HG02938 (cell line): ENCODE data around the gene IKBKG.
A peak's percentile ranks its signal among the peaks of the same experiment; 100 is the strongest.
"Not testable (repeated sequence)": the region's sequence is repeated elsewhere in the genome, so short reads cannot be mapped to it uniquely, and the experiment has no call there.

ENCODE experiments used
- ATAC-seq: cut with Tn5 transposase; IDR thresholded peaks from one replicate; pipeline ENCODE4 v1.9.1; 2021; ENCODE audit warnings: mild to moderate bottlenecking, moderate library complexity; ENCODE audit not compliant: unreplicated experiment

The IKBKG gene, protein sequence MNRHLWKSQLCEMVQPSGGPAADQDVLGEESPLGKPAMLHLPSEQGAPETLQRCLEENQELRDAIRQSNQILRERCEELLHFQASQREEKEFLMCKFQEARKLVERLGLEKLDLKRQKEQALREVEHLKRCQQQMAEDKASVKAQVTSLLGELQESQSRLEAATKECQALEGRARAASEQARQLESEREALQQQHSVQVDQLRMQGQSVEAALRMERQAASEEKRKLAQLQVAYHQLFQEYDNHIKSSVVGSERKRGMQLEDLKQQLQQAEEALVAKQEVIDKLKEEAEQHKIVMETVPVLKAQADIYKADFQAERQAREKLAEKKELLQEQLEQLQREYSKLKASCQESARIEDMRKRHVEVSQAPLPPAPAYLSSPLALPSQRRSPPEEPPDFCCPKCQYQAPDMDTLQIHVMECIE

DNA sequence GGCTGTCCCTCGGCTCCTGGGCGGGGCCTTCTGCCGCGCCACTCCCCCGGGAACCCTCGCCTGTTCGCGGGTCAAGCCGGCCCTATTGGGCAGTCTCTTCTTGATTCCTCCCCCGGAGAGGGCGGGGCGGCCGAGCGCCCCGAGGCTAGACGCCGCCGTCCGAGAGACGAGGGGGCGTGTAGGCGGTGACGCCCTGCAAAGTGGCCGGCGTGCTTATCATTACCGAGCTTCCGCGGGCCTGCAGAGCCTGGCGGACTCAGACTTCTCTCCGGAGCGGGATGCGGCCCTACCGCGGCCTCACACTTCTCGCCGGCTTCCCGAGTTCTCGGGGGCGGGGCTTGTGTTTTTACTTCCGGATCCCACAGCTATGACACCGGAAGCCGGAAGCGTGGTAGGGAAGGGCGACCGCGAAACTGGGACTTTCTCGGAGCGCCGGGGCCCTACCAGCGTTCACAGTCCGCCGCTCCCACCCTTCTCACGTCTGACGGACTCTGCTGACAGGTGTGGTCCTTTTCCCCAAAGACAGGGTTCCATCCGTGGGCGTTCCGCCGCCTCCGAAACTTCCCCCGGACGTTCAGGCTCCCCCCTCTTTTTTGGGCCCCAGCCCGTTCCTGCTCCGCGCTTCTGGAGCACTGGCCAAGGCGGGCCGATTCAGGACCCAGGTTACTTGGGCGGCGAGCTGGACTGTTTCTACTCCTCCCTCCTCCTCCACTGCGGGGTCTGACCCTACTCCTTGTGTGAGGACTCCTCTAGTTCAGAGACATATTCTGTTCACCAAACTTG lies at the start of gene IKBKG:
Gene IKBKG, plus strand, starts transcription at position 376 of the 783 bp plus-strand sequence. CDS start 4,383 bp downstream, outside the sequence.
- ATAC-seq: peak; percentile 85

DNA sequence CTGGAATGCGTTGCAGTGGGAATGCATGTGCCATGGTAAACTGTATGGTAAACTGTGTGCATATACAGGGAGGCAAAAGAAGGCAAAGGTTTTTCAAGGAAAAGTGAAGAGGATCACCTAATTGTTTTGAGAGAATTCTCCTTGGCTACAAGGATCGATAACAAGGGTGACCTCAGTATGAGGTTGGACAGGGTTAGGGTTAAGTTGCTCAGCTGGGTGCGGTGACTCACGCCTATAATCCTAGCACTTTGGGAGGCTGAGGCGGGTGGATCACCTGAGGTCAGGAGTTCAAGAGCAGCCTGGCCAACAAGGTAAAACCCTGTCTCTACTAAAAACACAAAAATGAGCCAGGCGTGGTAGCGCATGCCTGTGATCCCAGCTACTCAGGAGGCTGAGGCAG lies 46.0 kb upstream of the IKBKG start:
- not testable (repeated sequence) for ATAC-seq

DNA sequence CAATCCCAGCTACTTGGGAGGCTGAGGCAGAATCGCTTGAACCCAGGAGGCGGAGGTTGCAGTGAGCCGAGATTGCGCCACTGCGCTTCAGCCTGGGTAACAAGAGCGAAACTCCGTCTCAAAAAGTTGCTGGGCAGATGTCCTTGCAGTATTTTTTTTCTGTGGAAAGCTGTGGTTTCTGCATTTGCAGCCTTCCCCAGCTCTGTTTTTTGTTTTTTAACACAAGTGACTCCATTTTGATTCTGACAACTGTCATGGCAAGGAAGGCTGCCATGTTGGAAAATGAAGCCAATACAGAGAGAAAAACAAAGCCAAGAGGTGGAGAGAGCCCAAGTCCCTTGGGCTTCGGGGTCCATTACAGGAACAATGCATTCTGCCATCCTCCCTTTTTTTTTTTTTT lies 45.3 kb upstream of the IKBKG start:
- ATAC-seq: no peak

DNA sequence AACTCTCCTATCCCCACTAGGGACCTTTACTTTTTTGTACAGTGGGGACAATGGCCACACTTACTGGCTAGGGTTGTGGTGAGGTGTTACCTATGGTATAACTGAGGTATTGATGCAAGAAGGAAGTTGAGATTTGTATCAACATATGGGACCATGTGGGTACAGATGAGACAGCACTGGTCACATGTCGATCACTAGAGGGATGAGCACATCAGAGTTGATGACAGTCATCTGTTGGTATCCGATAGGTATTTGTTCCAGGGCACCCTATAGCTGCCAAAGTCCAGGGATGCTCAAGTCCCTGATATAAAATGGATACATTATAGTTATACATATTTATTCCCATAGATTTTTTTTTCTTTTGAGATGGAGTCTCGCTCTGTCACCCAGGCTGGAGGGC lies 44.4 kb upstream of the IKBKG start:
- ATAC-seq: no peak

DNA sequence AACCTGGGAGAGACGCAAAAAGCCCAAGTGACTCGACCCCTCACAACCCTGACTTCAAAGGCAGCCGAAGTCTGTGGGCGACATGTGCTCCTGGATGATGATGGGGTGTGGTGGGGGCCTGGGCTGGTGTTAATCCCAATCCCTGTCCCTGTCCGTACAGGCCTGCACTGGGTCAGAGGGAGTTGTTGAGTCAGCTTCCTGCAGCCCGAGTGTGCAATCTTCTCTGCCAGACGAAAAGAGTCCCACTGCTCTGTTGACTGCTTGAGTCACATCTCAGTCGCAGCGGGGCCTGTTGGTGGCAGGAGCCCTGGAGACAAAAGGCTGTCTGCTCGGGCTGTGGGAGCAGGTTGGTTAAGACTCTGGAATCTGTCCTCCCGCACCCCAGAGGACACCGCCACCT lies 41.7 kb upstream of the IKBKG start:
- no peak for ATAC-seq

DNA sequence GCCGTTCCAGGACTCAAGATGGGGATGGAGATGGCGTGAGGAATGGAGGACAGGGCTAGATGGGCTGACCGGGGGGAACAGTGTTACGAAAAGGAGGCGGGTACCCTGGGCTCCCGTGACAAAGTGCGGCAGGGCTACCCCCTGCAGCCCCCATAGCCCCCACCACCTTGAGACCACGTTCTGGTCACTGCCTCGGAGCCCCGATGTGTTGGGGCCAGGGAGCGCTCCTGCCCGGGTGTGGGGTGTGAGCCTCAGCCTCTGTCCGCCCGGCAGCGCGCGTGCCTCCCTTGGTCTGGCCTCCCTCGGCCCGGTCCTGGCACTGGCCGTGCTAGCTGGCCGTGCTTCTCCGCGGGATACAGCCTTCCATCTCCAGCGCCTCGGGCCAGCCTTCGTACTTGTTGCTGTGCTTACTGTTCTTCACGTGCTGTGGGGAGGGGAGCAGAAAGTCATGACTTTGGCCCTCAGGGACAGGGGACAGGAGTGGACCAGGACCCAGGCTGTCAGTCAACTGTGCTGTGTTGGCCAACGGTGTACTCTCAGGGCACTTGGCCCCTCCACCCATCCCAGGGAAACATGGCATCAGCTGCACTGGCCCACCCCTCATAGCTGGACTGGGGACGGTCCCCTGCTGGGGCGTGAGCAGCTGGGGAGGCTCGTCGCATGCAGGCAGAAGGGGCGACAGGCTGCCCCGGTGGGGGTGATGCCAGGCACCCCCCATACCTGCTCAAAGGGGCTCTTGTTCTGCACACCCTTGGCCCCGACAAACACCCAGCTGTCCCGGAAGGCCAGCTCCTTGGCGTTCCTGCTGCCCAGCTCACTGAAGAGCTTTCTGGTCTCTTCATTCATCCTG lies 40.7 kb upstream of the IKBKG start:
- ATAC-seq: no peak

DNA sequence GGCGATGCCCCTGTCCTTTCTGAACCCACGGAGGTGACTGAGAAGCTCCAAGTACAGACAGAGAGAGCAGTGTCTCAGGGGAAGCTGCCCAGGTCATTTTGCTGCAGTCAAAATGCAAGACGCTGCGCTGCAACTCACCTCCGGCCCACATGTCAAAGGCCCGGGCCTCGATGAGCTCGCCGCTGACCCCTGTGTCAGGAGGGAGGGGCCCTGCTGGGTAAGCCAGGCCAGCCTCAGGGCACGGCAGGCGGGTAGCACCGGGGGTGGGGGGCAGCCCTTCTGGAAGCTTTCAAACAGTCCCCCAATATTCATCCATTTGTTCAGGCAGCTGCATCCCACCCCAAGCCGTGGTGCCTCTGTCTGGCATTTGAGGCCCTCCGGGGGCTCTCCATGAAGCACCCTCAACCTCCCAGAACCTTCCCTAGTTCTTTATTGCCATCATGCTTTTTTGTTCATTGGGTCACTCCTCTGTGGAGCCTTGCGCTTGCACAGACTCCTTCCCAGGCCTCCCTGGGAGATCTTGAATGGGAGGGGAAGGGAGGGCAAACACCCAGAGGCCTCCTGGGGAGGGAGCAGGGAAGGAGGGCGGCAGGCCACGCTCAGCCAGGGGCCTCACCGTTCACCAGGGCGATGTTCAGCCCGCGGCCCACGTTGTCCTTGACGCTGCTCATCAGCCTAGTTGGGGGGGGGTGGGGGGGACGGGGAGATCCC lies 39.6 kb upstream of the IKBKG start:
- no peak for ATAC-seq

DNA sequence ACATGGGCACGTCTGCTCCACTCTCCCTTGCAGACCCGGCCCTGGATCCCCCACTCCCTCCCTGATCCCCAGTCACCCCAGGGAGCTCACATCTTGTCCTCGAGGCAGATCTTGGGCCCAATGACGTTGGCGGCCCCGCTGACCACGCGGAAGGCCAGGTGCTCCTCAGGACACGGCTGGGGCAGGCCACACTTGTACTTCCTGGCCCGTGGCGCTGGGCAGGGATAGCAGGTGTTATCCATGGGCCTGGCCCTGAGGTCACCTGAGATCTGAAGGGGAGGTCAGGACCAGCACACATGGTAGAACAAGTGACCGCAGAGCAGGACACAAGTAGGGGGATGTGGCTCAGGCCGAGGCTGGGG lies 39.1 kb upstream of the IKBKG start:
- no peak for ATAC-seq

DNA sequence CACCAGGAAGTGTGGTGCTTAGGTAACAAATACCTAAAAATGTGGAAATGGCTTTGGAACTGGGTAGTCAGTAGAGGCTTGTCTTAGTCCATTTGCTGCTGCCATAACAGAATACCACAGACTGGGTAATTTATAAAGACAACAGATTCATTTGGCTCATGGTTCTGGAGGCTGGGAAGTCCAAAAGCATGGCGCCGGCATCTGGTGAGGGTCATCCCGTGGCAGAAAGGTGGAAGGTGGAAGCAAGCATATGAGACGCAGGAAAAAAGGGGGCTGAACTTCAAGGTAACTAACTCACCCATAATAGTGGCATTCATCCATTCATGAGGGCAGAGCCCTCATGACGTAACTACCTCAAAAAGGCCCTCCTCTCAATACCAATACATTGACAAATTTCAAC lies 38.0 kb upstream of the IKBKG start:
- no peak for ATAC-seq

DNA sequence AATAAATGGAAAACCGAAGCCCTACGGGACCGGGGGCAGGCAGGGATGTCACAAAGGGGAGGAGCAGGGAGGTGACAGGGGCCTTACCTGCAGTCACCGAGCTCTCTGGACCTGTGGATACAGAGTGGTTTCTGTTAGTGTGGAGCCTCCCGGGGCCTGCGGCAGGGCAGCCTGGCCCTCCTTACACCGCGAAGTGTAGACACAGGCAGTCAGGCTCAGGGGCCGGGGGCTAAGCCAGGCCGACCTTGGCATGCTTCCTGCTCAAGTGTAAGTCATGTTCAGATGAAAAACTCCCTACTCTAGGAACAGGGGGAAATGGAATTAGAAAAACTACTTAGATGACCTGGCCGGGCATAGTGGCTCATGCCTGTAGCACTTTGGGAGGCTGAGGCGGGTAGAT lies 35.7 kb upstream of the IKBKG start:
- ATAC-seq: no peak

DNA sequence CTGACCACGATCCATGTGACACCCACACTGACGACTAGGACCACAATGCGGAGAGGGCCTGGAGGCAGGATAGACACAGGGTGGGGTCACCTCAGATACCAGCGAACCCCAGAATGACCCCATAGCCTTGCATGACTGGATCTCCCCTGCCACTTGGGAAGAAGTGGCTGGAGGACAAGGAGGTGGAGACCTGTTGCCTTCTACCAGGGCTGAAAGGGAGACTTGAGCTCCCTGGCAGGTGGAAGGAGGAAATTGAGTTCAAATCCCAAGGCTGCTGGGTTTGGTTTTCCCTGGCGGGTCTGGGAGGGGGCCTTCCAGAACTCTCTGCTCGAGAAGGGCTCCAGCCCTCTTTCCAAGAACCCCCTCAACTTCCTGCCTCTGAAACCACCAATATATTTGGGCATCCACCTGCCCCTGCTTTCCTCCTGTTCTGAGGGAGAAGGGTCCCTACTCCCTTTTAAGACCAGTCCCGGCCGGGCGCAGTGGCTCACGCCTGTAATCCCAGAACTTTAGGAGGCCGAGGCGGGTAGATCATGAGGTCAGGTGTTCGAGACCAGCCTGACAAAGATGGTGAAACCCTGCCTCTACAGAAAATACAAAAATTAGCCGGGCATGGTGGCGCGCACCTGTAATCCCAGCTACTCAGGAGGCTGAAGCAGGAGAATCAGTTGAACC lies 34.4 kb upstream of the IKBKG start:
- no peak for ATAC-seq

DNA sequence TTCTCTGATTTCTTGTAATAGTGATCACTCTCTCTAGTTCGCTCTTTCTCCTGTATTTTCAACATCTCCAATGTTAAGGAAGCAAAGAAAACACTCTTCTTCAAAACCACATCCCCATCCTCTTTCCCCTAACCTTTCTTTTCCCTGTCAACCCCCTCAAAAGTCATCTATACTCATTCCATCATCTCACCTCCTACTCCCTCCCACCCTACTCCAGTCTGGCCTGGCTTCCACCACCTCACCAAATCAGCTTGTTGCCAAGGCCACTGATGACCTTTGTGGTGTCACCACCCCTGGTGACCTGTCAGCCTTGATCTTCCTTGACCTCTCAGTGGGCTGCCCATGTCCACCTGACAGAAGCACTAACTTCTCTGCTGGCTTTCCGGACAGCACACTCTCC lies 33.7 kb upstream of the IKBKG start:
- no peak for ATAC-seq

DNA sequence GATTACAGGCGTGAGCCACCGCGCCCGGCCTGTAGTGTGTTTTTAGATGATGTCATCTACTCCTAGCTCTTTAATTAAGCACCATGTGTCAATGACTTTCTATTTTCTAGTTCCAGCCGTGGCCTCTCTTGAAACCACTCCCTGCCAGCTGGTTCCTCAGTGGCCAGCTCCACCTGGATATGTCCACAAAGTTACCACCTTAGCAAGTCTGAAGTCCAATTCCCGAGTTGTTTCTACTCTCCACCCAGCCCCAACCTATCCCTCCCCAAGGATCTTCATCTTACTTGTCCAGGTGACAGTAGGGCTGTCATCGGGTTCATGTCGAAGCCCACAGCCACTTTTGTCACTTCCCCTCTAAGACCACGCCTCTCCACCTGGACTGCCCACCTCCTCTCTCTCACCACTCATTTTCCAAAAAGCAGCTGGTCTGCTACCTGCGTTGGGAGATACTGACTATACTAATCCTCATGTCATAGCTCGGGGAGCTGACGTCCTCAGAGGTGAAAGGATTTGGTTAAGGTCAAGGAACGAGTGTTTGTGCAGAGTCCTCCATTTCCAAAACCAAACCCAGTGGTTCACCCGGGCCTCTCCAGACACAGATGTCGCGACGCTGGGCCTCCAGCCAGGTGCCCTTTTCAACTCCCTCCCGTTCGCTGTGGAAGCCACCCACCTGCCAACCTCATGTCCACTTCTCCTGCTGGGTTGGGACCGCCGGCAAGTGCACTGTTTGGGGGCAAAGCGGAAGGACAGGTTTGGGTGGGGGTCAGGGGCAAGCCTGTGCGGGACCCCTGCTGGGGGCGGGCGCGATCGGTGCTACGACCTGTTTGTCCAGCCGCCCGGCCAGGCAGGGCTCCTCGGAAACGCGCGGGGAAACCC lies 32.1 kb upstream of the IKBKG start:
- ATAC-seq: no peak

DNA sequence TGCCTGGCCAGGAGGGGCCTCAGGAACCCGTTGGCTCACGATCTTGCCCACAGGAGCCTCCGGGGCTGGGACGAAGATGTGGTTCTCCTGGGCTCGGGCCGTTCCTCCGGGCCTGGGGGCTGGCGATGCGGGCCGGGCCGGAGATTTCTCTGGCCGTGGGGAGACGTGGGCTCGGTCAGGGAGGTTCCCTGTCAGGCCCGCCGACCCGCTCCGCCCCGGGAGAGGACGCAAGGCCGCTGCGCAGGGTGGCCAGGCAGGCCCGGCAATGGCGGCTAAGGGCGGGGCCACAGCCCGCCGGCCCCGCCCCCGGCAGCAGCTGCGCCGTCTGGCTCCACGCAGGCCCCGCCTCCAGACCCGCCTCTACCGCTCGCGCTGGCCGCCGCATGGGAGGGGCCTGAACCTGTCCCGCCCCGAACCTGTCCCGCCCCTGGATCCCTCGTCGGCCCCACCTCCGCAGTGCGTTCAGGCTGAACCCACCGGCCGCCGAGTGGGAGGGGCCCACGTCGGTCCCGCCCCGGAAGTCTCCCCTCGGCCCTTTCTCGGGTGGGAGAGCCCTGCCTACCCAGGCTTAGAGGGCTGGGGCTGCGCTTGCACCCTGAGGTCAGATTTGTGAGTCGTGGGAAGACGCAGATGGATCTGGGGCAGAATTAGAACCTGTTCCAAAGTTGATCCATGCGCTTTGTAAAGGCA lies 31.3 kb upstream of the IKBKG start, which contains the start of gene FAM3A:
Gene FAM3A, minus strand, starts transcription at position 267 of the 690 bp plus-strand sequence. CDS start 460 bp downstream, outside the sequence.
- ATAC-seq: peak; percentile 85

DNA sequence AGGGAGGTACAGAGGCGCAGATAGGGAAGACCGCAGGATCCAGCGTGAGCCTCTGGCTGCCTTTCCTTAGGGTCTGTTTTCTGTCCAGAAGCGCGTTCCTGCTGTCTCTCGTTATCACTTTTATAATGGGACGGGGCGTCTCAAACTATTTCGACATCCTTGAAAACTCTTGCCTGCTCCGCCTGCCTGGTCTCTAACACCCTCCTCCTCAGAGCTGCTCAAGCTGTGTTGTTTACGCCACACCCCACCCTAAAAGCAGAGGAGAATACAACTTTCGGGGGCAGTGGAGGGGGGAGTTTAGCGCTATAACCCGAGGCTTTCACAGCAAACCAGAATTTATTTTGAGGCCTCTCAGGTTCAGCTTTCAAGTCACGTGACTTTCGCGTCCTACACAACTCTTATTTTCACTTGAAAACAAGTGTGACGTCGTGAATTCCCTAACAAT lies 30.7 kb upstream of the IKBKG start:
- no peak for ATAC-seq

DNA sequence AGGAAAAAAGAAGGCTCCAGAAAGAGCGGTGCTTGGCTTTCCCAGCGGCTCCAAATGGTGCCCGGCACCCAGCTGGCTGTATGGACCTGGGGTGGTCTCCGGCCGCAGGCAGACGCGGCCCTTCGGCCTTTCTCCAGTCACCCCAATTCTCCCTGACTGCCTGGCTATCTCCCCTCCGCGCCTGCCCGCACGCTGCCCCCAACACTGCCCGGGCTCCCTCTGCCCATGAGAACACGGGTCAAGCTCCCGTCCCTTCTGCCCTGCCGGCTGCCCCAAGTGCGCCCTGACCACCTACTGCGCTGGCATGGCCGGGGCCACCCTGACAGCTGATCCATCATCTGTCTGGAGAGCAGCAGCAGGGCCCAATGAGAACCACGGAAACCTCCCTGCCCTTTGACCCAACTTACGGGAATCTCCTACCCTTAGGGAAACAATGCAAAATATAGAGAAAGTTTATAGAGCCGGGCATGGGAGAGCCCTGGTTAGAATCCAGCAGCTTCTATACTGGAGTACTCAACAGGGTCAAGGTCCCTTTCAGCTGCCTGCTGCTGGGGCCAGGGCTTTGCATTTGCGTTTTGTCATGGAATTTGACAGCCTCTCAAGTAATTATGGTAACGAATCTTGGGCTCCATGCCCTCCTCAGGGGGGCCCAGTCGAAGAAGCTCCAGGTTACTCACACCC lies 30.2 kb upstream of the IKBKG start:
- ATAC-seq: no peak

DNA sequence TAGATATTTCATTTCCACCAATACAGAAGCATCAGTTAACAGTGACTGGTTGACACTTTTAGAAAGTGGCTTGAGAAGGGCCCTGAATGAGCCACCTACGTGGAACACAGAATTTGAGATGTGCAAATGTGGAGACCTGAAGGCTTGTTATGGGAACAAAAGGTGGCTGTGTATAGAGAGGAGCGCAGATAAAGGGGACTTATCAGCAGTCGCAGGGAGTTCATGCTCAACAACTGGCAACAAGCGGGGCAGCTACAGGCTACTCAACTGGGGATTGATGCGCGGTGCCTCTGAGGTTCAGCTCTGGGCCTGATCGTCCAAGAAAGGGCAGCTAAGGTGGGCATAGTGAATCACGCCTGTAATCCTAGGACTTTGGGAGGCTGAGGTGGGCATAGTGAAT lies 28.0 kb upstream of the IKBKG start:
- ATAC-seq: no peak
